ENCODE data around the gene ENTREP1. TPM values are rescaled to one million over a fixed set of nuclear protein-coding genes. Genes with fewer than 3 reads are reported as not detected.

The ENTREP1 gene
- total and polyA plus RNA-seq, 8 donors = 2.7 to 8.8 (median 5.4) TPM

DNA sequence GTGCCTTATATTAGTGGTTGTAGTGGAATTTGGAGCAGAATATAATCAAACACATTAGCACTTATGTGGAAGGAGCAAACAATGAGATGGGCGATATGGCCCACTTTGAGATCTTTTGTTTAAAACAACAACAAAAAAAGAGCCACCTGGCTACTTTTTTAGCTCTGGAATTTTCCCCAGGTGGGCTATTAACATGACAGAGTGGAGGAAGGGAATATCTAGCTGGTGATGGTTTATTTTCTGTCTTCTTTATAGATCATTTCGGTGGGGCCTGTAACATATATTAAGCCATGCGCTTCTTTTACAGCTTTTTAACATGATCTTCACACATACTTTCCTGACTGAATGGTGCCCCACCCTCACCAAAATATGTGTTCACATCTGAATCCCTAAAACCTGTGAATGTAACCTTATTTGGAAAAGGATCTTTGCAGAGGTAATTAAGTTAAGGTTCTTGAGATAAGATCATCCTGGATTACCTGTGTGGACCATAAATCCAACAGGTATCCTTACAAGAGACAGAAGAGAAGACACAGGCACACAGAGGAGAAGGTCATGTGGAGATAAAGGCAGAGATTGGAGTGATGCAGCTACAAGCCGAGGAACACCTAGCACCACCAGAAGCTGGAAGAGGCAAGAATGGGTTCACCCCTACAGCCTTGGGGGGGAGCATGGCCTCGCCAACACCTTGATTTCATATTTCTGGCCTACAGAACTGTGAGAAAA is 16.6 kb upstream of the ENTREP1 start:
- 89 to 93% methylated on average over 5 of the region's 5 CpGs for WGBS, 2 donors
- TF ChIP-seq, protein P1, sequence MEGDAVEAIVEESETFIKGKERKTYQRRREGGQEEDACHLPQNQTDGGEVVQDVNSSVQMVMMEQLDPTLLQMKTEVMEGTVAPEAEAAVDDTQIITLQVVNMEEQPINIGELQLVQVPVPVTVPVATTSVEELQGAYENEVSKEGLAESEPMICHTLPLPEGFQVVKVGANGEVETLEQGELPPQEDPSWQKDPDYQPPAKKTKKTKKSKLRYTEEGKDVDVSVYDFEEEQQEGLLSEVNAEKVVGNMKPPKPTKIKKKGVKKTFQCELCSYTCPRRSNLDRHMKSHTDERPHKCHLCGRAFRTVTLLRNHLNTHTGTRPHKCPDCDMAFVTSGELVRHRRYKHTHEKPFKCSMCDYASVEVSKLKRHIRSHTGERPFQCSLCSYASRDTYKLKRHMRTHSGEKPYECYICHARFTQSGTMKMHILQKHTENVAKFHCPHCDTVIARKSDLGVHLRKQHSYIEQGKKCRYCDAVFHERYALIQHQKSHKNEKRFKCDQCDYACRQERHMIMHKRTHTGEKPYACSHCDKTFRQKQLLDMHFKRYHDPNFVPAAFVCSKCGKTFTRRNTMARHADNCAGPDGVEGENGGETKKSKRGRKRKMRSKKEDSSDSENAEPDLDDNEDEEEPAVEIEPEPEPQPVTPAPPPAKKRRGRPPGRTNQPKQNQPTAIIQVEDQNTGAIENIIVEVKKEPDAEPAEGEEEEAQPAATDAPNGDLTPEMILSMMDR (IDR thresholded peaks at IDR 0.05) = no peak
- intact Hi-C loops (cut with DNase I) = no loop called here
- DNase-seq (no peak), FAIRE-seq (no peak), ATAC-seq (no peak)
- H3K4me3 ChIP-seq = no peak overlapping the region
- H3K4me1 ChIP-seq = no peaks in the 10 kb centered on the region
- H3K36me3 ChIP-seq = no peaks in the 10 kb centered on the region
- H3K27ac ChIP-seq = no peak overlapping the region
- H3K9me3 ChIP-seq = no peaks in the 10 kb centered on the region
- H3K27me3 ChIP-seq = no peaks in the 10 kb centered on the region

DNA sequence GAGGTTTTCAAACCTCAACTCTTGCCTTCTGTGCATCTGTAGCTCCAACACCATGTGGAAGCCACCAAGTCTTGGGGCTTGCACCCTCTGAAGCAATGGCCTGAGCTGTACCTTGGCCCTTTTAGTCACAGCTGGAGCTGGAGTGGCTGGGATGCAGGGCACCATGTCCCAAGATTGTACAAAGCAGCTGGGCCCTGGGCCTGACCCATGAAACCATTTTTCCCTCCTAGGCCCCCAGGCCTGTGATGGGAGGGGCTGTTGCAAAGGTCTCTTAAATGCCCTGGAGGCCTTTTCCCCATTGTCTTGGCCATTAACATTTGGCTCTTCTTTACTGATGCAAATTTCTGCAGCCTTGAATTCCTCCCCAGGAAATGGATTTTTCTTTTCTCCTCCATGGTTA is 11.8 kb upstream of the ENTREP1 start:
- TF ChIP-seq, protein P1 (IDR thresholded peaks at IDR 0.05) = no peak
- Histone ChIP-seq H3K27me3 (no peaks in the 10 kb centered on the region), H3K9me3 (no peaks in the 10 kb centered on the region), H3K27ac (no peak overlapping the region), H3K4me3 (no peak overlapping the region), H3K4me1 (no peaks in the 10 kb centered on the region), H3K36me3 (no peaks in the 10 kb centered on the region)
- FAIRE-seq (no peak), ATAC-seq (no peak), DNase-seq (no peak)
- intact Hi-C loops (cut with DNase I) = no loop called here

DNA sequence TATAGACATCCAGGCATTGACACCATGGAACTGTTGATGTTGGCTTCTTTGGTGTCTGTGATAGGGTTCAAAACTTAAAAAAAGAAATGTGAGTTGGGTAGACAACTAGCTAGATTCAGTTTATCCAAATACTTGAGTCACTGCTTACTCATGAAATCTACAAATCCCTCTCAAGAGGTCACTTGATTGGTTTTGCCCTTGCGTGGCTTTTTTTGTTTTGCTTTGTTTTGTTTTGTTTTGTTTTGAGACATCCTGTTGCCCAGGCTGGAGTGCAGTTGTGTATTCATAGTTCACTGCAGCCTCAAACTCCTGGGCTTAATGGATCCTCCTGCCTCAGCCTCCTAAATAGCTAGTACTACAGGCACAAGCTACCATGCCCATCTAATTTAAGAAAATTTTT is 10.5 kb upstream of the ENTREP1 start:
- H3K4me1 ChIP-seq = no peaks in the 10 kb centered on the region

DNA sequence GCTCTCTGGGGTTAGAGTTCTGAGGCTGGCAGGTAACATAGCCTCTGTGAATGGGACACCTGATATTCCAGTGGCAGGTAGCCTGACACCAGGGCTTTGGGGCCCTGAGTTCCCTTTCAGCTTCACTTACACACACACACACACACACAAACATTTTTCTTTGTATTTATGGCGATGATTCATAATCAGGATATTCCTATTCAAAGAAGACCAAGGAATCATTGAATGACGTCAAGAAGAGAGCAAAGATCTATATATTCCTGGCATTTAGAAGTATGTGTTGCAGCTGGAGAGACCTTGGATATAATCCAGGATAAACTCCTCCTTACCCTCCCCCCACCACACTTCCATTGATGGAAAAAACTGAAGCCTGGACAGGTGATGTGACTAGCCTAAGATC is 7.9 kb upstream of the ENTREP1 start:
- TF ChIP-seq, protein P1 (IDR thresholded peaks at IDR 0.05) = no peak
- Histone ChIP-seq H3K27me3 (no peaks in the 10 kb centered on the region), H3K9me3 (no peaks in the 10 kb centered on the region), H3K27ac (no peak overlapping the region), H3K36me3 (no peaks in the 10 kb centered on the region), H3K4me1 (no peaks in the 10 kb centered on the region), H3K4me3 (no peak overlapping the region)
- whole genome bisulfite sequencing, 2 donors = 62 to 69% methylated on average over 2 of the region's 2 CpGs
- no peak for FAIRE-seq
- intact Hi-C loops (cut with DNase I) = no loop called here
- no peak for DNase-seq
- no peak for ATAC-seq

More for the DNA sequence above, 10.5 kb upstream of the ENTREP1 start:
- intact Hi-C loops (cut with DNase I) = no loop called here
- no peak for ATAC-seq
- no peaks in the 10 kb centered on the region for H3K9me3 ChIP-seq
- H3K27ac ChIP-seq = no peak overlapping the region
- 80 to 100% methylated on average over 1 of the region's 1 CpG for WGBS, 2 donors
- no peaks in the 10 kb centered on the region for H3K36me3 ChIP-seq
- no peak overlapping the region for H3K4me3 ChIP-seq
- no peaks in the 10 kb centered on the region for H3K27me3 ChIP-seq
- FAIRE-seq = no peak
- DNase-seq = no peak
- TF ChIP-seq, protein P1 (IDR thresholded peaks at IDR 0.05) = no peak

DNA sequence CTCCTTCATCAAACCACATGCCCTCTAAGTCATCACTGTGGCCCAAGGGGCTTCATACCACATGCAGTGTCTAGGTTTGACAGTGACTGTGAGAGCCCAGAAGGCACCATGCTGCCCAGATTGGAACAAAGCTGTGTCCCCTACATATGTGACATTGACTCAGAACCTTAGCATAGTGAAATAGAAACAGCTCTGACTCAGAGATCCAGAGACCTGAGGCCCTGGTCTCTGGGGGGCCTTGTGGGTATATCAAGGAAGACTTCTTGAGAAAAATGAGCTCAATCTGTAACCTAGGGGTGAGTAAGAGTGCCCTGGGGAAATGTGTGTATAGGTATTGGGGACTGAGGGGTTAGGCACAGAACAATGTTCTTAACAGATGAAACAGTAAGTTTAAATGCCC is 7.1 kb upstream of the ENTREP1 start:
- Histone ChIP-seq H3K36me3 (no peaks in the 10 kb centered on the region), H3K27ac (no peak overlapping the region), H3K4me1 (no peaks in the 10 kb centered on the region), H3K27me3 (no peaks in the 10 kb centered on the region), H3K9me3 (no peaks in the 10 kb centered on the region), H3K4me3 (no peak overlapping the region)
- TF ChIP-seq, protein P1 (IDR thresholded peaks at IDR 0.05) = no peak
- intact Hi-C loops (cut with DNase I) = no loop called here
- DNase-seq (no peak), ATAC-seq (no peak), FAIRE-seq (no peak)

Measured in pancreas (tissue), 10 donors.